HepG2 (cell line): ENCODE measurements around the gene PXT1. TPM values are rescaled to one million over a fixed set of nuclear protein-coding genes. Genes with fewer than 3 reads are reported as not detected.

Experiments
- ATAD3A ChIP-seq: sonication (generic); formaldehyde crosslinking; IDR thresholded peaks from 2 replicates; pipeline ENCODE4 v1.4.0; 2020; ENCODE audit warnings: missing genetic modification reagents
- FLYWCH1 ChIP-seq: sonication (generic); formaldehyde crosslinking; IDR thresholded peaks from 2 replicates; pipeline ENCODE4 v1.8.1; 2023; ENCODE audit warnings: mild to moderate bottlenecking, missing genetic modification reagents
- FOSL2 ChIP-seq: sonication (generic); formaldehyde crosslinking; IDR thresholded peaks from 2 replicates; pipeline ENCODE4 v1.4.0; 2020; ENCODE audit warnings: missing genetic modification reagents
- HDAC2 ChIP-seq: sonication (generic); formaldehyde crosslinking; IDR thresholded peaks from 2 replicates; pipeline ENCODE4 v1.4.0; 2020; ENCODE audit warnings: missing genetic modification reagents
- HOXA9 ChIP-seq: sonication (generic); formaldehyde crosslinking; IDR thresholded peaks from 2 replicates; pipeline ENCODE4 v1.8.1; 2022; ENCODE audit warnings: missing genetic modification reagents, mild to moderate bottlenecking, moderate library complexity, borderline replicate concordance
- IRX3 ChIP-seq: sonication (generic); formaldehyde crosslinking; IDR thresholded peaks from 2 replicates; pipeline ENCODE4 v1.8.1; 2023; ENCODE audit warnings: mild to moderate bottlenecking, low read depth, missing genetic modification reagents, borderline replicate concordance
- MXI1 ChIP-seq: IDR thresholded peaks from 3 replicates; pipeline ENCODE4 v1.6.1; 2012; ENCODE audit warnings: low read depth, low read length, inconsistent platforms, borderline replicate concordance
- NCOR1 ChIP-seq: fragments of 200-600 bp; sonication (generic); IDR thresholded peaks from 2 replicates; pipeline ENCODE4 v1.7.0; 2017; ENCODE audit warnings: antibody characterized with exemption, low read length, borderline replicate concordance
- NFRKB ChIP-seq: fragments of 450-650 bp; IDR thresholded peaks from 2 replicates; pipeline ENCODE4 v1.6.1; 2017
- polyA plus RNA-seq, 8 experiments: library from polyadenylated mRNA; depleted of rRNA in 3 of 8; stranded (reverse) in 7 of 8; unstranded in 1 of 8; fragments of >200 nt; fragmentation: Illumina TruSeq in 4 of 8; extraction: Trizol in 4 of 8; gene quantifications; 2 replicates each; pipeline versions ENCODE4 v1.2.1 to v1.2.3, GENCODE V29; 2011 to 2016; ENCODE audit warnings: low read depth in 4 of 8, missing spikeins in 1 of 8, mixed read lengths in 1 of 8; ENCODE audit not compliant: insufficient read depth in 1 of 8
- total RNA-seq, 5 experiments: library from RNA; depleted of rRNA; stranded (reverse); fragments of >200 nt; fragmentation: Illumina TruSeq; extraction: Trizol; gene quantifications; 2 replicates each; pipeline ENCODE4 v1.2.3, GENCODE V29; 2016; ENCODE audit warnings: low read depth in 1 of 5
- TF ChIP-seq, protein P1 (sequence below): sonication (generic); formaldehyde crosslinking; IDR thresholded peaks from 2 replicates; pipeline ENCODE4 v1.4.0; 2020; ENCODE audit warnings: missing genetic modification reagents, borderline replicate concordance
- TF ChIP-seq, protein P2 (sequence below): sonication (generic); formaldehyde crosslinking; IDR thresholded peaks from 2 replicates; pipeline ENCODE4 v1.4.0; 2020; ENCODE audit warnings: missing genetic modification reagents, borderline replicate concordance
- TF ChIP-seq, protein P3 (sequence below): IDR thresholded peaks from 2 replicates; pipeline ENCODE4 v1.6.1; 2018; ENCODE audit warnings: missing genetic modification reagents, mild to moderate bottlenecking, missing compliant biosample characterization
- TF ChIP-seq, protein P4 (sequence below): sonication (generic); formaldehyde crosslinking; IDR thresholded peaks from 2 replicates; pipeline ENCODE4 v1.5.1; 2020; ENCODE audit warnings: mild to moderate bottlenecking, moderate library complexity, missing genetic modification reagents
- TF ChIP-seq, protein P5 (sequence below): IDR thresholded peaks from 2 replicates; pipeline ENCODE4 v1.6.1; 2016; ENCODE audit warnings: mild to moderate bottlenecking
- TF ChIP-seq, protein P6 (sequence below): sonication (generic); formaldehyde crosslinking; IDR thresholded peaks from 2 replicates; pipeline ENCODE4 v1.4.0; 2020; ENCODE audit warnings: mild to moderate bottlenecking, missing genetic modification reagents

PXT1 gene
- total and polyA plus RNA-seq, 2 of the 13 experiments (the other 11 are each of a cell fraction or from before 2014, with no cell fraction given), result 0.04 TPM; not detected in 1

DNA sequence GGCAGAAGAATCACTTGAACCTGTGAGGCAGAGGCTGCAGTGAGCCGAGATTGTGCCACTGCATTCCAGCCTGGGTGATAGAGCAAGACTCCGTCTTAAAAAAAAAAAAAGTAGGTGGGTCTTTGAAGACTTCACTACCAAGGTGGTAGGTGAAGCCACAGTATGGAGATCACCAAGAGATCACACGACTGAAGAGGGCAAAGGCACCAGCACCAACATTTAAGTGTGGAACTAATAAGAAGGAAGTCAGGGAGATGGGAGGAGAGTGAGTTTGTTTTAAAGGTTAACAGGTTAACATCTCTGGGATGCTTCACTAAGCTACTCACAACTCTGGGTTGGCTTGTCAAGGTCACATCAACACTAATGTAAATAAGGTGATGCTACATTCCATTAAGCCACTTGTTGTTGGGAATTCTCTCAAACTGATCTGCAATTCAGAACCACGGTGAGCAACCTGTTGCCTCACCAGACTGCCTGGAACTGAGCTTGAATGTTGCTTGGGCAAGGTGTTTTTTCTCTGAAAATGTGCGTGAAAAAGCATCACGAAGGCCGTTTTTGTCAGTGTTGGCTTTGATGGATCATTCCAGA lies 48.8 kb upstream of the PXT1 start (continued):
- TF ChIP-seq, protein P1, sequence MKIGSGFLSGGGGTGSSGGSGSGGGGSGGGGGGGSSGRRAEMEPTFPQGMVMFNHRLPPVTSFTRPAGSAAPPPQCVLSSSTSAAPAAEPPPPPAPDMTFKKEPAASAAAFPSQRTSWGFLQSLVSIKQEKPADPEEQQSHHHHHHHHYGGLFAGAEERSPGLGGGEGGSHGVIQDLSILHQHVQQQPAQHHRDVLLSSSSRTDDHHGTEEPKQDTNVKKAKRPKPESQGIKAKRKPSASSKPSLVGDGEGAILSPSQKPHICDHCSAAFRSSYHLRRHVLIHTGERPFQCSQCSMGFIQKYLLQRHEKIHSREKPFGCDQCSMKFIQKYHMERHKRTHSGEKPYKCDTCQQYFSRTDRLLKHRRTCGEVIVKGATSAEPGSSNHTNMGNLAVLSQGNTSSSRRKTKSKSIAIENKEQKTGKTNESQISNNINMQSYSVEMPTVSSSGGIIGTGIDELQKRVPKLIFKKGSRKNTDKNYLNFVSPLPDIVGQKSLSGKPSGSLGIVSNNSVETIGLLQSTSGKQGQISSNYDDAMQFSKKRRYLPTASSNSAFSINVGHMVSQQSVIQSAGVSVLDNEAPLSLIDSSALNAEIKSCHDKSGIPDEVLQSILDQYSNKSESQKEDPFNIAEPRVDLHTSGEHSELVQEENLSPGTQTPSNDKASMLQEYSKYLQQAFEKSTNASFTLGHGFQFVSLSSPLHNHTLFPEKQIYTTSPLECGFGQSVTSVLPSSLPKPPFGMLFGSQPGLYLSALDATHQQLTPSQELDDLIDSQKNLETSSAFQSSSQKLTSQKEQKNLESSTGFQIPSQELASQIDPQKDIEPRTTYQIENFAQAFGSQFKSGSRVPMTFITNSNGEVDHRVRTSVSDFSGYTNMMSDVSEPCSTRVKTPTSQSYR, result no peak
- TF ChIP-seq, protein P2, sequence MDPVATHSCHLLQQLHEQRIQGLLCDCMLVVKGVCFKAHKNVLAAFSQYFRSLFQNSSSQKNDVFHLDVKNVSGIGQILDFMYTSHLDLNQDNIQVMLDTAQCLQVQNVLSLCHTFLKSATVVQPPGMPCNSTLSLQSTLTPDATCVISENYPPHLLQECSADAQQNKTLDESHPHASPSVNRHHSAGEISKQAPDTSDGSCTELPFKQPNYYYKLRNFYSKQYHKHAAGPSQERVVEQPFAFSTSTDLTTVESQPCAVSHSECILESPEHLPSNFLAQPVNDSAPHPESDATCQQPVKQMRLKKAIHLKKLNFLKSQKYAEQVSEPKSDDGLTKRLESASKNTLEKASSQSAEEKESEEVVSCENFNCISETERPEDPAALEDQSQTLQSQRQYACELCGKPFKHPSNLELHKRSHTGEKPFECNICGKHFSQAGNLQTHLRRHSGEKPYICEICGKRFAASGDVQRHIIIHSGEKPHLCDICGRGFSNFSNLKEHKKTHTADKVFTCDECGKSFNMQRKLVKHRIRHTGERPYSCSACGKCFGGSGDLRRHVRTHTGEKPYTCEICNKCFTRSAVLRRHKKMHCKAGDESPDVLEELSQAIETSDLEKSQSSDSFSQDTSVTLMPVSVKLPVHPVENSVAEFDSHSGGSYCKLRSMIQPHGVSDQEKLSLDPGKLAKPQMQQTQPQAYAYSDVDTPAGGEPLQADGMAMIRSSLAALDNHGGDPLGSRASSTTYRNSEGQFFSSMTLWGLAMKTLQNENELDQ (CRISPR knock-in tag), result no peak
- 0 out of 2 replicates have a peak, but pooled peaks have one; percentile 24 for TF ChIP-seq HDAC2 (CRISPR knock-in tag)
- TF ChIP-seq FOSL2 (CRISPR knock-in tag), result peak; percentile 61
- no peak for TF ChIP-seq NFRKB
- no peak for TF ChIP-seq NCOR1
- no peak for TF ChIP-seq IRX3 (CRISPR knock-in tag)
- TF ChIP-seq, protein P3, sequence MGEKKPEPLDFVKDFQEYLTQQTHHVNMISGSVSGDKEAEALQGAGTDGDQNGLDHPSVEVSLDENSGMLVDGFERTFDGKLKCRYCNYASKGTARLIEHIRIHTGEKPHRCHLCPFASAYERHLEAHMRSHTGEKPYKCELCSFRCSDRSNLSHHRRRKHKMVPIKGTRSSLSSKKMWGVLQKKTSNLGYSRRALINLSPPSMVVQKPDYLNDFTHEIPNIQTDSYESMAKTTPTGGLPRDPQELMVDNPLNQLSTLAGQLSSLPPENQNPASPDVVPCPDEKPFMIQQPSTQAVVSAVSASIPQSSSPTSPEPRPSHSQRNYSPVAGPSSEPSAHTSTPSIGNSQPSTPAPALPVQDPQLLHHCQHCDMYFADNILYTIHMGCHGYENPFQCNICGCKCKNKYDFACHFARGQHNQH, result 0 out of 2 replicates have a peak, but pooled peaks have one; percentile 34
- TF ChIP-seq HOXA9 (CRISPR knock-in tag), result no peak
- no peak for TF ChIP-seq ATAD3A (CRISPR knock-in tag)
- TF ChIP-seq MXI1, result peak; percentile 29; the same call in 1 of the 3 replicates
- TF ChIP-seq, protein P4, sequence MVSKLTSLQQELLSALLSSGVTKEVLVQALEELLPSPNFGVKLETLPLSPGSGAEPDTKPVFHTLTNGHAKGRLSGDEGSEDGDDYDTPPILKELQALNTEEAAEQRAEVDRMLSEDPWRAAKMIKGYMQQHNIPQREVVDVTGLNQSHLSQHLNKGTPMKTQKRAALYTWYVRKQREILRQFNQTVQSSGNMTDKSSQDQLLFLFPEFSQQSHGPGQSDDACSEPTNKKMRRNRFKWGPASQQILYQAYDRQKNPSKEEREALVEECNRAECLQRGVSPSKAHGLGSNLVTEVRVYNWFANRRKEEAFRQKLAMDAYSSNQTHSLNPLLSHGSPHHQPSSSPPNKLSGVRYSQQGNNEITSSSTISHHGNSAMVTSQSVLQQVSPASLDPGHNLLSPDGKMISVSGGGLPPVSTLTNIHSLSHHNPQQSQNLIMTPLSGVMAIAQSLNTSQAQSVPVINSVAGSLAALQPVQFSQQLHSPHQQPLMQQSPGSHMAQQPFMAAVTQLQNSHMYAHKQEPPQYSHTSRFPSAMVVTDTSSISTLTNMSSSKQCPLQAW (CRISPR knock-in tag), result no peak
- no peak for TF ChIP-seq FLYWCH1 (CRISPR knock-in tag)
- TF ChIP-seq, protein P5, sequence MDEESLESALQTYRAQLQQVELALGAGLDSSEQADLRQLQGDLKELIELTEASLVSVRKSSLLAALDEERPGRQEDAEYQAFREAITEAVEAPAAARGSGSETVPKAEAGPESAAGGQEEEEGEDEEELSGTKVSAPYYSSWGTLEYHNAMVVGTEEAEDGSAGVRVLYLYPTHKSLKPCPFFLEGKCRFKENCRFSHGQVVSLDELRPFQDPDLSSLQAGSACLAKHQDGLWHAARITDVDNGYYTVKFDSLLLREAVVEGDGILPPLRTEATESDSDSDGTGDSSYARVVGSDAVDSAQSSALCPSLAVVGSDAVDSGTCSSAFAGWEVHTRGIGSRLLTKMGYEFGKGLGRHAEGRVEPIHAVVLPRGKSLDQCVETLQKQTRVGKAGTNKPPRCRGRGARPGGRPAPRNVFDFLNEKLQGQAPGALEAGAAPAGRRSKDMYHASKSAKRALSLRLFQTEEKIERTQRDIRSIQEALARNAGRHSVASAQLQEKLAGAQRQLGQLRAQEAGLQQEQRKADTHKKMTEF (CRISPR knock-in tag), result peak; percentile 45; the same call in 1 of the 2 replicates
- TF ChIP-seq, protein P6, sequence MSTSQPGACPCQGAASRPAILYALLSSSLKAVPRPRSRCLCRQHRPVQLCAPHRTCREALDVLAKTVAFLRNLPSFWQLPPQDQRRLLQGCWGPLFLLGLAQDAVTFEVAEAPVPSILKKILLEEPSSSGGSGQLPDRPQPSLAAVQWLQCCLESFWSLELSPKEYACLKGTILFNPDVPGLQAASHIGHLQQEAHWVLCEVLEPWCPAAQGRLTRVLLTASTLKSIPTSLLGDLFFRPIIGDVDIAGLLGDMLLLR (CRISPR knock-in tag), result no peak
